ENCODE measurements around the gene PPP4C.

- TF ChIP-seq POLR2A (IDR thresholded peaks at IDR 0.05): no peak
- TF ChIP-seq CTCF (IDR thresholded peaks at IDR 0.05): no peak
These were observed 56.8 kb downstream of the PPP4C start for GRCh38 chr16:30132591-30132990.

All from adrenal gland (tissue), 5 donors.